Fibroblast of skin of abdomen (primary cell): ENCODE data around the gene SPATA2L.

Source experiments
- DNase-seq: peaks from one replicate; pipeline ENCODE4 v3.0.0-alpha.2; 2013

Gene SPATA2L

DNA sequence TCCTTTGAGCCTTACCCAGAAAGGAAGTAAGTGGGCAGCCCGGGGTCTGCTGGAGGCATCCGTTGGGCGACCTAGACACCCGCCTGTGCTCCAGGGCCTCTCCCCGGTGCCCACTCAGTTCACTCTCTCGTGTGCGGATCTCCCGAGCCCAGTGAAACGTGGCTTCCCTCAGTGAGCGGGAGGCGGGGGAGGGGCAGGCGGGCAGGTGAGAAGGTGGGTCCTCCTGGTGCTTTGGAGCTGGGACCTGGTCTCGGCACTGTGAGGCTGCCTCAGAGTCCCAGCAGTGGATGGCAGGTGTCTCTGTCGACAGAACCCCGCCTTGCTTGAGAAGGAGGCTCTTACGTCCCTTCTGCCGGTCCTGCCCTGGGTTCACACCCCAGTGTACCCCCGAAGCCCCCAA lies 27.8 kb upstream of the SPATA2L start:
- no peak for DNase-seq

DNA sequence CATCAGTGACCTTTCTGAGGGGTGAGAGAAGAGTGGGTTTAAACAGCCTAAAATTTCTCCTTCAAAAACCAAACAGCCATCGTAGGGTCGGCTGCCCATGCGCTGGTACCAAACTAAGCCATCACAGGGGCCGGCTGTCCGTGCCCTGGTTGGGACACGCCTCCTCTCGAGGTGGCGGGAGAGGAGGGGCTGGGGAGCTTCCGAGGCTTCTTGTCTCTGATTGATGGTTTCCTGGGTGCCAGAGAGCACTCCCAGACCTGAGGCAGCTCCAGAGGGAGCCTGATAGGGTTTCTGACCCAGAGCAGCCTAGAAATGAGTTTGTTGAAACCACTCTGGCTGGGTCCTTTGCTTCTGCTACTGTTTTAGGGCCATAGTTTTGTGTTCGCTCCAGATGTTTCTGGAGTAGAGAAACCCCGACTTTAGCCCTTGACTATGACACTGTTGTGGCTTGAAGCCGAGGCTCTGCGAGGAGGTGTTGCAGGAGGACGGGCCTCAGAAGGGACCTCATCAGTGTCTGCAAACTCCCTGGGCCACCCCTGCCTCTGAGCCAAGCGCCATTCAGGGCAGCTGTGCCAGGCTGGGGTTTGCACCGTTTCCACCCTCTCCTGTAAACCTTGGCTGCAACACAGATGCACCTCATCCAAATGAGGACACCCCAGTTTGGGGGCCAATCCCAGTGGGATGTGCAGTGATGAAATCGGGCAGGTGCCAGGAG lies 26.1 kb upstream of the SPATA2L start:
- DNase-seq: no peak

DNA sequence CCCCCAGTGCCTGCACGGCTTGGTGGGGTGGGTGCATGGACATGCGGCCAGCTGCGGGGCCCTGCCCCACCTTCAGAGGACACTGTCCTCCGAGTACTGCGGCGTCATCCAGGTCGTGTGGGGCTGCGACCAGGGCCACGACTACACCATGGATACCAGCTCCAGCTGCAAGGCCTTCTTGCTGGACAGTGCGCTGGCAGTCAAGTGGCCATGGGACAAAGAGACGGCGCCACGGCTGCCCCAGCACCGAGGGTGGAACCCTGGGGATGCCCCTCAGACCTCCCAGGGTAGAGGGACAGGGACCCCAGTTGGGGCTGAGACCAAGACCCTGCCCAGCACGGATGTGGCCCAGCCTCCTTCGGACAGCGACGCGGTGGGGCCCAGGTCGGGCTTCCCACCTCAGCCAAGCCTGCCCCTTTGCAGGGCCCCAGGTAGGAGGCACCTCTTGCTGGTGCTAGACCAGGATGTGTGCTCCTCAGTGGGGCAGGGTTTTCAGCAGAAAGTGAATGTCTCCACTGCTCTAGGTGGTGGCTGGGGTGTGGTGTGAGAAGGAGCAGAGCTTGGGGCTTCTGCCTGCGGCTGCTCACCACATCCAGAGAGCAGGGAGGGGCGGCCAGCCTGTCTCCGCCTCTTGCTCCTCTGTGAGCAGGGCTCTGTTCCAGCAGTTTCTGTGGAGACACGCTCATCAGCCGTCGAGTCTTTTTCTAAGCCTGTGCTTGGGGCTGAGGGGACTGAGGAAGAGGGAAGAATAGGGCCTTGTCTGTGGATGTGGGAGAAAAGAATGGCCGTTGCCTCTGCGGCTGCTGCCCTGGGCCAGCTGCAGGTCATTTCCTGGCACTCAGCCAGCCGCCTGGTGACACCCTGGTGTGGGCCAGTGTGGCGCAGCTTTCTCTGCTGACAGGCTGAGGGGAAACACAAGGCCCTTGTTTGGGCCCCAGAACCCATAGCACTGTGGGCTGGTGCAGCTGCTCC lies 22.1 kb upstream of the SPATA2L start:
- no peak for DNase-seq

DNA sequence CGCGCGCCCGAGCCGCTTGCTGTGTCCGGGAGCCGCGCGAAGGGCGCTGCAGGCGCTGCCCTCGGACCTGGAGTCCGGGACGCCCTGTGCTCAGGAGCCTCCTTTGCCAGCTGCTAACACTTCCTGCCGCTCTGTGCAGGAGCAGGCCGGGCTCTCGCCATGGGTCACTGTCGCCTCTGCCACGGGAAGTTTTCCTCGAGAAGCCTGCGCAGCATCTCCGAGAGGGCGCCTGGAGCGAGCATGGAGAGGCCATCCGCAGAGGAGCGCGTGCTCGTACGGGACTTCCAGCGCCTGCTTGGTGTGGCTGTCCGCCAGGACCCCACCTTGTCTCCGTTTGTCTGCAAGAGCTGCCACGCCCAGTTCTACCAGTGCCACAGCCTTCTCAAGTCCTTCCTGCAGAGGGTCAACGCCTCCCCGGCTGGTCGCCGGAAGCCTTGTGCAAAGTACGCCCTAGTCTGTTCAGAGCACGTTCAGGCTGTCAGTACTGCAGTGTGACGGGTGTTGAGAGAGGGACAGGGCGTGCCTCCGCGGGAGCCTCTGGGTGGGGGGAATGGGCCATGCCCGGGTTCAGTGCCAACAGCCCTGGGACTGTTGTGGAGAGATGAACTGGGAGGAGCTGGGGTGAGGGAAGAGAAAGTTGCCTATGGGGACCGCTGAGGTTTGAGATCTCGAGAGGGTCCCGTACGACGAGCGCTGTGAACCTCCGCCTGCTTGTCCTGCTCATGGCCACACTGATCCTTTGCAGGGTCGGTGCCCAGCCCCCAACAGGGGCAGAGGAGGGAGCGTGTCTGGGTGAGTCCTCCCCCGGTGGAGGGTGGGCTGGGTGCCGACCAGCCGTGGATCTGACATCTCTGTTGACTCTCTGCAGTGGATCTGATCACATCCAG lies 21.1 kb upstream of the SPATA2L start:
- DNase-seq: peak; percentile 9

DNA sequence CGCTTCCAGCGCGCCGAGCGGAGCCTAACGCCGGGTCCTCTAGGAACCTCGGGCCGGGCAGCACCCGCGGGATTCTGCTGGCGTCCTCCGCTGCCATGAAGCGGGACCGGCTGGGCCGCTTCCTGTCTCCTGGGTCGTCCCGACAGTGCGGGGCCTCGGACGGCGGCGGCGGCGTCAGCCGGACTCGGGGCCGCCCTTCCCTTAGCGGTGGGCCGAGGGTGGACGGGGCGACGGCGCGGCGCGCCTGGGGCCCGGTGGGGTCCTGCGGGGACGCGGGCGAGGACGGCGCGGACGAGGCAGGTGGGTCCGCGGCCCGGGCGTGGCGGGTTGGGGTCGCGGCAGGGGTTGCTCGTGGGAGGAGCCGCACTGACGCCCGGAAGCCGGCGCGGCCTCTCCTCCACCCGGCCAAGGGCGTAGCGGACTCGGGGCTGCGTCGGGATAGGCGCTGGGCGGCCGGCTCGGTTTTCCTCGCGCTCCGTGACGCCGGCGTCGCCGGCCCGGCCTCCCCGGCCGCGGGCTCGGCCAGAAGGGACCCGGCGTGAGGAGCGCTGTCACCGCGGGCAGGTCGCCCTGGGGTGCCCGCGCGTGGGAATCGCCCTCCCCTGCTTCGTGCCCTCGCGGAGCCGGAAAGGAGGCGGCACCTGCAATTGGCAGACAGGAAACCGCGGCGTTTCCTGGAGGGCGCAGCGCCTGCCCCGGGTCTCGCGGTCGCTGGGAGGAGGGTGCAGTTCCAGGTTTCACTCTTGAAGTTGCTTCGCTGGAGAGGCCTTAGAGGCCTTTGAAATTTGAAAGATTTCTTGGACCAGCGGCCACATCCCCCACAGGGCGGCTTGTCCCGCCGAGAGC lies 20.3 kb upstream of the SPATA2L start:
- DNase-seq: peak; percentile 31

DNA sequence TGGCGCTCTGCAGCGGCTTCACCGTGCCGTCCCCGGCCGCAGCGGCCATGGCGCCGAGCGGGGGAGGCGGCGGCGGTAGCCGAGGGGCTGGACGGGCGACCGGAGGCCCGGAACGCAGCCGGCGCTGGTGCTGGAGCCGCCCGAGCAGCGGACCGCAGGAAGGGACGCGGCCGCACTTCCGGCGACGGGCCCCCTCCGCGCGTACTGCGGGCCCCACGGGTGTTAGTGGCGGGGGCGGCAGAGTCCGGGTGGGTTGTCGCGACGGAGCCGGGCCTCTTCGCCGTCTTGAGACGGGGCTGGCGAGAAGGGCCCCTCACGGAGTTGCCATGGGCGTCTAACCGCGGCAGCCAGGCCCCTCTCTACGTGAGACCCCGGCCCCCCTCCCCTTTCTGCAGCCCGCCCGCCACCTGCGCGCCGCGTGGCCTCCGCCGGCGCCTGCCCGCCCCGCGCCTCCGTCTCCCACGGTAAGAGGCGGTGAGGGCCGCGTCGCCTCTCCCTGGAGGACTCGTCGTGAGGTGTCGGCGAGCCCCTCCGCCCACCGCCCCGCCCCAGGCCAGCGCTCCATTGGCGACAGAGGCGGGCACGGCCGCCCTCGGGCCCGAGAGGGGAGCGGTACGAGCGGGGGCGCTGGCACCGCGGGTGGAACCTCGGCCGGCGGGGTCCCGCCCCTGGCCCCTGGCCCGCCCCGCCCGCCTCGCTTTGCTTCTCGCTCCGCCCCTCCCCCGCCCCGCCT lies 19.5 kb upstream of the SPATA2L start, which contains the start of the genes VPS9D1 and ZNF276:
TSS of gene VPS9D1 (minus strand) at position 86 of the 733 bp plus-strand sequence. CDS start at position 49, 37 bp downstream.
TSS of gene ZNF276 (plus strand) at position 725 of the 733 bp plus-strand sequence. CDS start 104 bp downstream, outside the sequence.
- peak; percentile 74 for DNase-seq

DNA sequence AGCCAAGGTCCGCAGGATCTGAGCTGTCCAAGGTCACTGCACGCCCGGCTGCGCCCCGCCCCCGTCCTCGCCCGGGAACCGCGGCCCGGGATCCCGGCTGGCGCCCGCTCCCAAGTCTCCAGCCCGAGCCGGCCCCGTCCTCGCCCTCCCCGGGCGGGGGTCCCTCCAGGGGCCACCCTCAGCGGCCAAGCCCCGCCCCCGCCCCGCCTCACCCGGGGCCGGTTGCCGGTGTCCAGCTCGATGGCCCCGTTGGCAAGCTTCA lies 19.0 kb upstream of the SPATA2L start:
- DNase-seq: no peak

DNA sequence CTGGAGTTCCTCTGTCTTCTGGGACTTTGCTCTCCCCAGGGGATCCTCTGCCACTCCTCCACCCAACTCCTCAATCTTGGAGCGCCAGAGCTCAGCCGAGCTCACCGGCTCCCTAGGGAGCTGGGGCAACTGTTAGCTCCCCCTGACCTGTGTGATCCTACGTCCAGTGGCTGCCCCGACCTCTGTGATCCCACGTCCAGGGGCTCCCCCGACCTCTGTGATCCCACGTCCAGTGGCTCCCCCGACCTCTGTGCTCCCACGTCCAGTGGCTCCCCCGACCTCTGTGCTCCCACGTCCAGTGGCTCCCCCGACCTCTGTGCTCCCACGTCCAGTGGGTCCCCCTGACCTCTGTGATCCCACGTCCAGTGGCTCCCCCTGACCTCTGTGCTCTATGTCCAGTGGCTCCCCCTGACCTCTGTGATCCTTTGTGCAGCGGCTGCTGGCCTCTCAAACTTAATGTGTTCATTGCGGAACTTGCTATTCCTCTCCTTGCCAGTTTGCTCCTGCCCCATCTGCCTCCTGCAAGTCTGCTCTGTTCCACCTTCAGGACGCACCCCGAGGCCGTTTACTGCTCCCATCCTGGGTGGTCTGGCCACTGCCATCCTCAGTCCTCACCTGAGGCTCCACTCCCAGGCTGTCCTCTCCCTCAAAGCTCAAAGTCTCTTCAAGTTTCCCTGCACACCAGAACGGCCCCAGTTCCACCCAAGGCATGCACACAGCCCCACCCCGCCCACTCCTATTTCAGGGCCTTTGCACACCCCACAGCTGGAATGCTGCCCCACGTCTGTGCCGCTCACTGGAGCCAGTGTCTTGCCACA lies 16.4 kb upstream of the SPATA2L start:
- no peak for DNase-seq

DNA sequence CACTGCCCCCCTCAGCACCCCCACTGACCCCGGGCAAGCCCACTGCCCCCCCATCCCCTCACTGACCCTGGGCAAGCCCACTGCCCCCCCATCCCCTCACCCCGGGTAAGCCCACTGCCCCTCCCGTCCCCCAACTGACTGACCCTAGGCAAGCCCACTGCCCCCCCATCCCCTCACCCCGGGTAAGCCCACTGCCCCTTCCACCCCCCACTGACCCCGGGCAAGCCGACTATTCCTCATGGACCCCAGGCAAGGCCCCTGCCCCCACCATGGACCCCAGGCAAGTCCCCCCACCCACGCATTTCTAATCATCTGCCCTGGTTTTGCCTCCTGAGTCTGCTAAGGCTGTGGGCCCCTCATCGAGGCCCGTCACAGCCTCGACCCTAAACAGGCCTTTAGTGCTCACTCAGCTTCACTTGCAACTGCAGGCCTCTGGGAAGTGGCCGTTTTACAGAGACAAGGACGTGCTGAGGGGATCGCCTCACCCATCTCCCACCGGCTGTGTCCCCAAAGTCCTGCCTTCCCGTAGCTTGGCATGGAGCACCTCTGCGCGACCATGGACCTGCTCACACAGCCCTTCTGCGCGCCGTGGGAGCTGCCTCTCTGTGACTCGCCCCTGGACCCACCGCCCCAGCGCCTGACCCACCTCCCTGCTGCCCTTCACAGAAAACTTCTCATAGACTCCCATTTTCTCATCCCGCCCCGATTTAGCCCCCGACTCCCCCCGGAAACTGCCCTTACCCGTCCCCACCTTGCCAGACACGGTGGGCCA lies 15.6 kb upstream of the SPATA2L start:
- DNase-seq: no peak

DNA sequence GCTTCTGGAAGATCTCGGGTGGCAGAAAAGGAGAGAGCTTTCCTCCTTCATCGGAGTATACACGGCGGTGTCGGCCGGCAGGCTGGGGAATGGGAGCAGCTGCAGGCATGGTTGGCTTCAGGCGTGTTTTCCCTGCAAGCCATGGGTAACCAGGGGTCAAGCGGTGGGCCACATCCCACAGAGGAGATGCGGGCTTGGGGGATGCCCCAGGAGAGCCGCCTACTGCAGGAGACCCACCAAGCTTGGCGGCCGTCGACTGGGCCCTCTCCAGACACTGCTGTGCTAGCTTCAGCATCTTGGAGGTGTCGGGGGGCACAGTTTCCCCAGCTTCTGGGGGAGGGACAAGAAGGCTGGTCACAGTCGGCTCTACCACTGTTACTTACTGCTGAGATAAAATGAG lies 15.0 kb upstream of the SPATA2L start:
- no peak for DNase-seq

DNA sequence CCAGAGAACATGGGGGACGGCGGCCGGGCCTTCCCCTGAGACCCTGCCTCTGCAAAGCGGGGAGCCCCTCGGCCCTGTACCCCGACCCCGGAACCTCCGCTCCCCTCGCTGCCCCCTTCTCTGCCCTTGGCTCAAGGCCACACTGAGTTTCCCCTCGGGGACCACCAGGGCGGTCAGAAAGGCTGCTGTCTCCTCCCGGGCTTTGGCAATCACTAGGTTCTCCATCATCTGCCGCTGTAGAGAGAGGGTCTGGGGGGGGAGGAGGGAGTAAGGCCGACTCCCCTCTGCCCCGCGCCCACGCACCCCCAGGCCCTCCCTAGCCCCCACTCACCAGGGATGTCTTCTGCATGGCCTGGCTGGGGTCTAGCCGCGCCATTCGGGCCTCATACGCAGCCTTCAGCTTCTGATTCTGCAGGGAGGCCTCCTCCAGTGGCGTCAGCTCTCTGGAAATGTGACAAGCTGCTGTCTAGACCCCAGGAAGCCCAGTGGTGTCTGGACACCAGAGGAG lies 10.8 kb upstream of the SPATA2L start:
- DNase-seq: peak; percentile 38

DNA sequence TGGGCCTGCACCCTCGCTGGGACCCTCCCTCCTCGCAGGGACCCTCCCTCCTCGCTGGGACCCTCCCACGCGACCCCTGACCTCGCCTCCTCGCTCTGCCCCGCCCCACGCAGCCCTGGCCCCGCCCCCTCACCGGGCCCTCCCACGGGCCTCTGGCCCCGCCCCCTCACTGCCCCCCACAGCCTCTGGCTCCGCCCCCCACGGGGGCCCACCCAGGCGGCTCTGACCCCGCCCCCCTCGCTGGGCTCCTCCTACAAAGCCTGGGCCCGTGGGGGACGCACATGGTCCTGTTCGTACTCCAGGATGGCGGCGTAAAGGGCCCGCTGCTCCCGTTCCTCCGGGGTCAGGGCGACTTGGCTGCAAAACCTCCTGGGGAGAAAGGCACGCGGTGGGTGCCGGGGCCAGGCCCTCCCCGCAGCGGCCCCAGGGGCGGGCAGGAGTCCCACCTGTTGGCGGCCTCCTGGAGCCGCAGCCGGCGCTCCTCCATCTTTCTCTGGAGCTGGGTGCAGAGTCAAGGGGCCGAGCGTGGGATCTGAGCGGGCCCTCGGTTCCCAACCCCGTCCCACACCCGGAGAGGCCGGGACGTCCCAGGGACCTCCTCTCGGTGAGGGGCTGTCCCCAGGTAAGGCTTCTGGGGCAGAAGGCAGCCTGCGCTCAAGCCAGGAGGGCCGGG lies 10.2 kb upstream of the SPATA2L start:
- peak; percentile 72 for DNase-seq

DNA sequence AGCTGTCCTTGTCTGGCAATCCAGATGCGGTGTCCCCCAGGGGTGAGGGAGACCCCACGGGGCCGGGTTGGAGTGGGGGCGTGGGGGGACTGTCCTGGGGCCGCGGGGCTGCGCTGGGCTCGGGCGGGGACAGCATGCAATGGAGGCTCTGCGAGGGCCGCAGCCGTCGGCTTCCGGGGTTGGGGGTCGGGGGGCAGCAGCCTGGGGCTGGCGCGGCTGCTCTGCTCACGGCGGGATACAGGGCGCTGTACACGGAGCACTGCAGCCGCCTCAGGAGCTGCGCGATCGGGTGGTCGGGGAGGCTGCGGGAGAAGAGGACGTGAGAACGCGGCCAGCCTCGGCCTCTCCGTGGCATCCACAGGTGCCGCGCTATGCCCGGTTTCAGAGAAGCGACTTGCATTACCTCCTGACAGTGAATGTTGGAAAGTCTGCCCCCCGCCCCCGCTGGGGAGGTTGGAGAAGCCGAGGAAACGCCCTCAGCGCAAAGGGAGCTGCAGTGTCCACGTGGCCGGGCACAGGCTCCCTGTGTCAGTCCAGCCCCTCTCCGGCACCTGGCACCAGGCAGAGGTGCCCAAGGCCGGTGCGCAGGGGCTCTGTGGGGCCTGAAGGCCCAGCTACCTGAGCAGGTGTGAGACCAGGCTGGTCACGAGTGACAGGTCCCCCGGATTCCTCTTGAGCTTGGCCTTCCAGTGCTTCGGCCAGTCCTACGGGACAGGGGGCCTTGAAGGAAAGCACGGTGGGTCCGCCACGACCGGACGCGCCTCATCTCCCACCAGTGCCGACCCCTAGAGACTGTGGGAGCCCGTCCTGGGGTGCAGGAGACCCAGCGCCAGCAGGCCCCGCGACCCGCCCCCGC lies 9.4 kb upstream of the SPATA2L start:
- DNase-seq: no peak

DNA sequence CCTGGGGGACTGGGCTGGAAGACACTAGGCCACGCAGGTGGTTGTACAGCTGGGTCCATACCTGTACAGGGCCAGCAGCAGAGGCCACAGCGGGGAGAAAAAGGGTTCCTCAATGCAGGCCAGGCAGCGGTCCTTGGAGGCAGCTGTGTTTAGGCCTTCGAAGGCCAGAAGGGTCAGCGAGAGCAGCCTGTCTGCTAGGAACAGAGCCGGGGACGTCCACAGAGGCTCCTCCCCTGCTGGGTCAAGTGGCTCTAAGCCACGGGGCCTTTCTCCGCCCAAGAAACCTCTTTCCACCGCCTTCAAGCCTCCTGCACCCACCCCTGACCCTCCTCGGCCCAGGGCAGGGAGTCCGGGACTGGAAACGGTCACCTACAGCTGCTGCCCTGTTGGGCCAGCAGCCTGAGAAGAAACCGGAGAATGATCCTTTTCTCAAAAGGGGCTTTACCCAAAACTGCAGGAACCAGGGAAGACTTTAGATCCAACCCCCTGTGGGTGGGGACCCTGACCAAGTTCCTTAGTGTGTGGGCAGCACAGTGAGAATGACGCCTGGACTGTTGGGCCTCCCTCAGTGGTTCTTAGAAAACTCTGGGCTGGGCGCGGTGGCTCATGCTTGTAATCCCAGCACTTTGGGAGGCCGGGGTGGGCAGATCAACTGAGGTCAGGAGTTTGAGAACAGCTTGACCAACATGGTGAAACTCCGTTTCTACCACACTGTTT lies 8.4 kb upstream of the SPATA2L start:
- DNase-seq: no peak

DNA sequence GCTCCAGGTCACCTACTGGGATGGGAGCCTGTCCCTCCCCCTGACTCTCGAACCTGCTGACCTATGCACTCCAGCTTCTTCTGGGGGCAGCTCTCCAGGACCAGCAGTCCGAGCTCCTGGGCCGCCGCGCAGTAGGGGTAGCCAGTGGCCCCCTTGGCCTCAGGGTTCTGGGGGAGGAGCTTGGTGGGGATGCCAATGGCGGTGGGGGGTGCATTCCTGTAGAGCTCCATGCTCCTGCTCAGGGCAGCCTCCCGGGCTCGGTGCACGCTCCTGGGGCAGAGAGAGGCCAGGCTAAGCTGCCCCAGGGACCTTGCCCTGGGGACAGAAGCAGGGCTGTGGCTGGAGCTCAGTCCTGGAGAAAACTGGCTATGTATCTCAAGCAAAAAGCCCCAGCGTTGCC lies 7.7 kb upstream of the SPATA2L start:
- no peak for DNase-seq

DNA sequence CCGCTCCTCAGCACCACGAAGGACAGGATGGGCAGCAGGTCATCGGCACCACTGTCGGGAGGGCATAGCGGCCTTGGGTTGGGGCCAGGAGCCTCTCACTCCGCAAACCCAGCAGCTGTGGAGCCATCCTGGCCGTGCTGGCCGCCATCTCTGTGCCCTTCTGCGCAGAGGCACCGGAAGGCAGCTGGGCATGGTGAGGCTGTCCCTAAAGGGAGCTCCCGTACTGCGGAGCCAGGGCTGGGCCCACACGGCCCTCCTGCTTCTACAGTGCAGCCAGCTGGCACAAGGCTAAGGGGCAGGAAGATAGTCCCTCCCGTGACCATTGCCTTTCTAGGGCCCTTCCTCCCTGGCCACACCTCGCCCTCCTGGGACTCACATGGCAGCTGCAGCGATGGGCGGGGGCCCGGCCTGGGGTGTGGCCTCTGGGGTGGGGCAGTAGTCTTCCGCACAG lies 7.0 kb upstream of the SPATA2L start:
- no peak for DNase-seq

DNA sequence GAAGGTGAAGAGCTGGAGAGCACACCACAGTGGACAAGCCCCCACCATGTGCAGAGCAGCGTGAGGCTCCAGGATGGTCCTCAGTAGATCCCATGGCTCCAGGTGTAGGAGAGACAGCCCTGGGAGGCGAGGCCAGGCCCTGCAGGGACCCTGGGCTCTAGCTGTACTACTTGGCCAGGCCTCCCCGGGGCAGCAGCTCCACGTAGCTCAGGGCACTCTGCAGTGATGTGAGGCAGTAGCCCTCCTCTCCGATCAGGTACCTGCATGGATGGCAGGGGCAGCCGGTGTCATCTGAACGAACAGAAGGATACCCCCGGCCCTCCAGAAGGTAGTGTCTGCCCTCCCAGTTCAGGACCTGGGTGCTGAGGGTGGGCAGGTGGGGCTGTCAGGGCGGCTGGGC lies 6.2 kb upstream of the SPATA2L start:
- no peak for DNase-seq
